Muscle of arm (tissue), 12 donors: Measurements from ENCODE around the gene SLF1. TPM values are rescaled to one million over a fixed set of nuclear protein-coding genes. Genes with fewer than 3 reads are reported as not detected.

Source experiments
- DNase-seq: peaks from one replicate; pipeline ENCODE4 v3.0.0-alpha.2; 2013
- polyA plus RNA-seq, 12 donors: library from polyadenylated mRNA; unstranded; fragments of 120-200 nt; gene quantifications; one replicate each; pipeline ENCODE4 v1.2.1, GENCODE V29; 2013; ENCODE audit not compliant: insufficient read length in 12 of 12

The SLF1 gene
- polyA plus RNA-seq, 12 donors, result 11.9 to 23.4 (median 15.9) TPM; not detected in 1

DNA sequence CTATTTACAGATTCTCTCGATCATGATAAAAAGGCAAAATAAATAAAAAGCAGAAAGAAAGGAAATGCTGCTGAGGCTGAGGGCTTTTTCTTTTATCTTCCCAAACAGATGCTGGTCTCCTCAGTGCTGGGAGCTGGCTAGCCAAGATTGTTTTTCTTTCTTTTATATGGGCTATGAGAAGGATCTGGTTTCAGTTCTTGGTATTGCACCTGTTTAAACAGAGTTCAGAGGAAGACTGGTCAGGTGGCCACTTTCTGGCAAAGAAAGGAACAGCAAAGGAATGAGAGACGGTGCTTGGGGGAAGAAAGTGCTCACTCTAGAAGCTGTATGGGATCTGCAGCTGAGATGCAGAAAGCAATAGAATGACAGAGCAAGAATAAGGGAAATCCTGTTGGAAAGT, 88.9 kb downstream of the SLF1 start:
- no peak for DNase-seq

DNA sequence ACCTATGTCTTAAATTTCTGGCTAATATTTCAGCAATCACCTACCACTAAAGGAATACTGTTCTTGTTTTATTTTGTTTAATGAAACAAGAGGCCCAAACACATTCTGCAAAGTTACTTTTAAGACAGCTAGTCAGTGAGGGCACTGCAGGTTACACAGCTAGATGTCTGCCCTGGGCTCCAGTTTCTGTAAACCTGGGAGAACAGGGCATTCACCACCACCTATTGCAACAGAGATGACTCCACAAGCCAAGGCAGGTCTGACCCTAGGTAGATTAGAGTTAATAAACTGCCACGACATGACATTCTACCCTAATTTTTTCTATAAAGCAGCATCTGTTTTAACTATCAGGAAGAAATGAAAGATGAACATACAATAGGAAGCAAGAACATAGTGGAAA, 90.8 kb downstream of the SLF1 start:
- DNase-seq, result no peak

DNA sequence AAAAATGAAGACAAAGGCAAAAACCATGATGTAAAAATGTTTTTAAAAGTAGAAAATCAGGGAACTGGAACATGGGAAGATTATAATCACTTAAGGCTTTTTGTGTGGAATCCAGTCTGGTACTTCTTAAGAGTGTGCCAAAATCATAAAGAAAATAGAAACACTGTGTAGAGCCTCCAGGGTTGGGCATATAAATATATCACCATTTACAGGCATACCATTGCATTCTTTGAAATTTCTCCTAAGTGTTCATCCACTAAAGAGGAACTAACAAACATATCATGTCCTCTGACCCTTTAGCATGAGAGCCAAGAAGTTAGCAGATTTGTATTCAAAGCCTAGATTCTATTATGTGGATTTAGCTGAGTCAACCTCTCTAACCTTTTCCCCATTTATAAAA, 93.3 kb downstream of the SLF1 start:
- DNase-seq, result no peak

- no peak for DNase-seq
Measured at GRCh38 chr5:94715768-94716167, 97.3 kb downstream of the SLF1 start.

DNA sequence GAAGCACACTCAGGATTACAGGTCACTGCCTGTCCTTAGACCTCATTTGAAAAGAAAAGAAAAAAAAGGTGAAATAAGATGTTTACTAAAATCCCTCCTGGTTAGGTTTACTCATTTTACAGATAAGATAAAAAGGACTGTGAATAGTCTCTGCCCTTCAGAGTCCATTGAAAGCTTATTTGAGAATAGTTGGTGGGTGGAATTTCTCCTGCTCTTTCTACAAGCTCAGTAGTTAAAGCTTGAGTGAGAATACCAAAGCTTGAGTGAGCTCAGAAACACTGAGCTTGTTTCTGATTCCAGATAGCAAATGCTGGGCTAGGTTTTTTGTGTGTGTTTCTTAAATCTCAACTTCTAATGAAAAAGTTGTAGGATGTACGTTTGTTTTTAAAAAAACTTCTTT, 106.7 kb downstream of the SLF1 start:
- DNase-seq, result no peak

GRCh38 chr5:94731471-94731870, 113.0 kb downstream of the SLF1 start:
- no peak for DNase-seq

- DNase-seq, result no peak
Measured at GRCh38 chr5:94736498-94736897, 118.0 kb downstream of the SLF1 start.

- no peak for DNase-seq
Measured at GRCh38 chr5:94740286-94740685, 121.8 kb downstream of the SLF1 start.

- DNase-seq, result no peak
Measured at GRCh38 chr5:94742852-94743251, 124.4 kb downstream of the SLF1 start.

DNA sequence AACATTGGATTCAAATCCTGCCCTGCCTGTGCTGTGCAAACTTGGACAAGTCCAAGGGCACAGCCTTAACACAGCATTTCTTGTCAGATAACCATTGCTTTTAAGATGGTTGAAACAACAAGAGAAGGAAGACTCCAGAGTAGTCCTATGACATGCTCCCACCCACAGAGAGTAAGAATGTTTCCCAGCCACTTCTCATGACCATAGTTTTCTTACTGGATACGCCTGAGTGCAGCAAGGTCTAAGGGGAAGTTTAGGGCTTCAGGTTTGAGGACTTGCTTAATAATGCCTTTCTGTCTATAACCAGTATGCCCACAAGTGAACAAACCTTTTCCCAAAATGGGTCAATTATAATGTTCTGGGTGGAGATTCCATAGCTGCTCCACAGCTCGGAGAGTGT, 126.4 kb downstream of the SLF1 start:
- no peak for DNase-seq

- DNase-seq, result no peak
Measured at GRCh38 chr5:94745786-94746730, 127.6 kb downstream of the SLF1 start.

DNA sequence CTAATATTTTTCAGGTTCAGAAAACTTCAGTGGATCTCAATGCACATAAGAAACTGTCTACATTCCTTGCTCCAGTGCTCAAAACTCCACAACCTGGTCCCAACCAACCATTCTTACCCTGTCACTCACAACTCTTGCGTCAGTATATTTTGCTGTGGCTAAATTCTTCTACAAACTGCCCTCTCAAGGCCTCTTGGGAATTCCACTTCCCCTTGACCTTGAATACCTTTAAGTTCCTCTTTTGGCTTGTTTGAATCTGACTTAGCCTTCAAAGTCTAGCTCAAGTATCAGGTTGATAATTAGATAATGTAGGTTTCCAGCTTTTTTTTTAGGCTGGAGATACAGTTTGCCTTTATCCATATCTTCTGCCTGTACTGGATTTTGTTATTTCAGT, 128.3 kb downstream of the SLF1 start:
- no peak for DNase-seq

Other genes starting within 250 kb of the SLF1 start
- 1 to 10 TPM in 10 of 12 donors, not detected in 2; 2.2 to 3.6 (median 3.1) TPM for gene KIAA0825, start 65 bp upstream of the SLF1 start, polyA plus RNA-seq